Measurements from ENCODE around the gene OR11H7.
"Not testable (repeated sequence)": the region's sequence is repeated elsewhere in the genome, so short reads cannot be mapped to it uniquely, and the experiment has no call there.

DNA sequence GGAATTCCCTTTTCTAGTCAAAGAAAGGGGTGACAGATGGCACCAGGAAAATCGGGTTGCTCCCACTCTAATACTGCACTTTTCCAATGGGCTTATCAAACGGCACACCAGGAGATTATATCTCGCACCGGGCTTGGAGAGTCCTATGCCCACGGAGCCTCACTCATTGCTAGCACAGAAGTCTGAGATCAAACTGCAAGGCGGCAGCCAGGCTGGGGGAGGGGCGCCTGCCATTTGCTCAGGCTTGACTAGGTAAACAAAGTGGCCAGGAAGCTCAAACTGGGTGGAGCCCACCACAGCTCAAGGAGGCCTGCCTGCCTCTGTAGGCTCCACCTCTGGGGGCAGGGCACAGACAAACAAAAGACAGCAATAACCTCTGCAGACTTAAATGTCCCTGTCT lies 51.5 kb downstream of the OR11H7 start:
- TF ChIP-seq, protein P1, sequence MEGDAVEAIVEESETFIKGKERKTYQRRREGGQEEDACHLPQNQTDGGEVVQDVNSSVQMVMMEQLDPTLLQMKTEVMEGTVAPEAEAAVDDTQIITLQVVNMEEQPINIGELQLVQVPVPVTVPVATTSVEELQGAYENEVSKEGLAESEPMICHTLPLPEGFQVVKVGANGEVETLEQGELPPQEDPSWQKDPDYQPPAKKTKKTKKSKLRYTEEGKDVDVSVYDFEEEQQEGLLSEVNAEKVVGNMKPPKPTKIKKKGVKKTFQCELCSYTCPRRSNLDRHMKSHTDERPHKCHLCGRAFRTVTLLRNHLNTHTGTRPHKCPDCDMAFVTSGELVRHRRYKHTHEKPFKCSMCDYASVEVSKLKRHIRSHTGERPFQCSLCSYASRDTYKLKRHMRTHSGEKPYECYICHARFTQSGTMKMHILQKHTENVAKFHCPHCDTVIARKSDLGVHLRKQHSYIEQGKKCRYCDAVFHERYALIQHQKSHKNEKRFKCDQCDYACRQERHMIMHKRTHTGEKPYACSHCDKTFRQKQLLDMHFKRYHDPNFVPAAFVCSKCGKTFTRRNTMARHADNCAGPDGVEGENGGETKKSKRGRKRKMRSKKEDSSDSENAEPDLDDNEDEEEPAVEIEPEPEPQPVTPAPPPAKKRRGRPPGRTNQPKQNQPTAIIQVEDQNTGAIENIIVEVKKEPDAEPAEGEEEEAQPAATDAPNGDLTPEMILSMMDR (IDR thresholded peaks at IDR 0.05) = not testable (repeated sequence)
- TF ChIP-seq POLR2A (IDR thresholded peaks at IDR 0.05) = not testable (repeated sequence)
